GM19043 (cell line): ENCODE data around the gene PPM1L.

ENCODE experiments used
- ATAC-seq: cut with Tn5 transposase; IDR thresholded peaks from one replicate; pipeline ENCODE4 v1.9.1; 2021; ENCODE audit warnings: low read depth; ENCODE audit not compliant: unreplicated experiment

PPM1L gene

DNA sequence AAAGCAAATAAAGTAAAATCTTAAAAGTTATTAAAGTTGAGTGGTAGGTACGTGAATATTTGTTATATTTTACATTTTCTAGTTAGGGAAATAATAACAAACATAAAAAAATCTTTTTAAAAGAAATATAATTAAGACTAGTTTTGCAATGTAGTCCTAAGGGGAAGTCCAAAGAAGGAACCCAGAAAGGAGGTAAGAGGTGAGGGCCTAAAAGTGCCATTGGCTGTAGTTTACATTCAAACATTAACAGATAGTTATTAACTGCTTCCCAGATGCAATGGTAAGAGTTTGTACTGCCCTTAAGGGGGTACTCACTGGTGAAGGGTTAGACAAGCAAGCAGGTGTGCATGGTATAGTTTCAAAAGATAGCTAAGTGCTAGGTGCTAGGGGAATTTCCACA is 269.9 kb downstream of the PPM1L start:
- ATAC-seq, result no peak

DNA sequence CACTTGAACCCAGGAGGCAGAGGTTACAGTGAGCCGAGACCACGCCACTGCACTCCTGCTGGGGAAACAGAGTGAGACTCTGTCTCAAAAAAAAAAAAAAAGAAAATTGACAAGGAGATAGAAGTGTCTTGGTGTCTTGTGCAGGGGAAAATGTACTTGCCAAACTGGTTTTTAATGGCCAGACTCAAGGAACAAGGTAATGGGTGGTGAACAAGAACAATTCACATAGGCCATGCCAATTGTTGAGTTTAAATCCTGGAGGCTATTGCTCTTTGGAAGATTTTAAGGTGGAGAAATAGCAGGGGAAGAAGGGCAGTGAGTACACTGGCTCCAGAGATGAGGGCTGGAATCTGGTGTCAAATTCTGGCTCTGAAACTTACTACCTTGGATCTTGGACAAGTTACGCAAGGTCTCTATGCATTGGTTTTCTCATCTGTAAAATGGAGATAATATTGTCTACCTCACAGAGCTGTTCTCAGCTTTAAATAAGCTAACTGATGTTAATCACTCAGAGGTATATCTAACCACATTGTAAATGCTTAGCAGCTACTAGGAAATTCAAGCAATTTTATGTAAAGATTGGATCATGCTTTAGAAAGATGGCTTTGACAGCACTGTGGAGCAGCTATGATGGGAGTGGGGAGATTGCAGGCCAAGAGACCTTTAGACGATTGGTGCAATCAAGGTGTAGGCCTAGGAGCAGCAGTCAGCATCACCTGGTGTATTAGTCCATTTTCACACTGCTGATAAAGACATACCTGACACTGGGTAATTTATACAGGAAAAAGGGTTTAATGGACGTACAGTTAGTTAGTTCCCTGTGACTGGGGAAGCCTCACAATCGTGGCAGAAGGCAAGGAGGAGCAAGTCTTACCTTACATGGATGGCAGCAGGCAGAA is 270.8 kb downstream of the PPM1L start:
- no peak for ATAC-seq

DNA sequence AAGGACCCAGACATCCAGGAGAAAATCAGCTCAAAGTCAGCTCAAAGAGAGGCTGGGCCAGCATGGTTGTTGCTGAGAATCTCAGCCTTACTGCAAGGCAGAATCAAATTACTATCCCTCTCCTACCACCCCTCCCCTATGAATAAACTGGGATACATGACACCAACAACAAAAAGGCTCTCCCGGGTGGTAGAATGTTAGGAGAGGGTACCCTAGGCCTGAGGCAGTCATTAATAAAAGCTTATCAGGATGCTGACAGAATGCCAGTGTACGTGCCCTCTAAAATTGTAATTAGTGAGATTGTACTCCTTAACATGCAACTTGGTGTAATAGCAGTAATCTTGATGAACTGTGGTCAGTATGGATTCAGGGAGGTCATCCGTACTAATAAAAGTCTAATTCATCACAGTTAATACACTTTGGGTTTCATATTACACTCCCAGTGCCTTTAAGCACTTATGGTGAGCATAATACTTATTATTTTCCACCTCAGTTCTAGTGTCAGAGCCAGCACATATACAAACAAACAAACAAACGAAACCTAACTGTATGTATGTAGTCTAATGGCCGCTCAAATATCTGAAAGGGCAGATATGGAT is 272.6 kb downstream of the PPM1L start:
- ATAC-seq, result no peak

DNA sequence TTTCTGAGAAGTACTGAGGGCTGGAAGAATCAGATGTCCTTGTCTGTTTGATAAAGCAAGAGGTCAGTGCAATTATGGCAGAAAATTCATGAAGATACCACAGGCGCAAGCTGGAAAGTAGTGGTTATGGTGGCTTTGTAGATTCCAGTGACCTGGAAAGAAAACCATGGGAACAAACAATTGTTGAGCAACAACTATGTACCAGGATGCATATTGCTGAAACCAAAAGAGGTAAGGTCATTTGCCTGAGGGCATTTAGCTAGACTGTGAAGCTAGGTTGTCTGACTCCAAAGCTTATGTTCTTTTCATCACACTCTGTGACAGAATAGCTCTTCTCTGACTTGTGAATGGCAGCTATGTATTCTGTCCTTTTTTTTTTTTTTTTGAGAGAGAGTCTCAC is 275.1 kb downstream of the PPM1L start:
- no peak for ATAC-seq

DNA sequence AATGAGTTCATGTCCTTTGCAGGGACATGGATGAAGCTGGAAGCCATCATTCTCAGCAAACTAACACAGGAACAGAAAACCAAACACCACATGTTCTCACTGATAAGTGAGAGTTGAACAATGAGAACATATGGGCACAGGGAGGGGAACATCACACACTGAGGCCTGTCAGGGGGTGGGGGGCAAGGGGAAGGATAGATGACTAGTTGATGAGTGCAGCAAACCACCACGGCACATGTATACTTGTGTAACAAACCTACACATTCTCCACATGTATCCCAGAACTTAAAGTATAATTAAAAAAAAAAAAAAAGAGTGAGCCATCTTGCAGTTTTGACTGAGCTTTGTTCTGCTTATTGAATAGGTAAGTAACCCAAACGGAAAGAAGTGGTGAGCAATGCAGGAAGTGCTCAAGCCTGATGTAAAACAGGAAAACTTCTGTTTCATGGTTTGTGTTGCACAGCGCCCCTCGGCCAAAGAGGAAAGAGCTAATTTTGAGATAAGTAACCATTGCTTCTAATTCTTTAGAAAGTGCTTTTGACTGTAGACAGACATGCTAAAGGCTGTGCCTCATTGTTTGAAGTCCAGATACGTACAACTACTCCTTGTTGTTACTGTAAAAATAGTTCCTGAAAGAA is 279.0 kb downstream of the PPM1L start:
- peak; percentile 81 for ATAC-seq

DNA sequence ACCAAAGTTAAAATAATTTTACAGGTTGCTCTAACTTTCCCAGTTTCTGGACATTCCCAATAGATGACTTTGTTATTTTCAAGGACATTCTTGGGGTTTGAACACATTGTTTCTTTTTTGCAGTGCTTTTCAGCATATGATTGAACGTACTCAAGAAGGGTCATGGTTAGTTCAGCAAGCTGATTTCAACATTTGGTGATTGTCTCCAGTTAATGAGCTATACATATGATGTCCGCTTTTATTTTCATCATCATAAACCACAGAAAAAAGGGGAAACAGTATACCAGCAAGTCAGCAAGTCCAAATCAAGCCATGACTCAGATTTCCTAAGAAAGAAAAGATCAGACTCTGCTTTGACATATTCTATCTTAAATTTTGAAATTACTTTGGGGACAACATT is 279.7 kb downstream of the PPM1L start:
- ATAC-seq, result no peak

DNA sequence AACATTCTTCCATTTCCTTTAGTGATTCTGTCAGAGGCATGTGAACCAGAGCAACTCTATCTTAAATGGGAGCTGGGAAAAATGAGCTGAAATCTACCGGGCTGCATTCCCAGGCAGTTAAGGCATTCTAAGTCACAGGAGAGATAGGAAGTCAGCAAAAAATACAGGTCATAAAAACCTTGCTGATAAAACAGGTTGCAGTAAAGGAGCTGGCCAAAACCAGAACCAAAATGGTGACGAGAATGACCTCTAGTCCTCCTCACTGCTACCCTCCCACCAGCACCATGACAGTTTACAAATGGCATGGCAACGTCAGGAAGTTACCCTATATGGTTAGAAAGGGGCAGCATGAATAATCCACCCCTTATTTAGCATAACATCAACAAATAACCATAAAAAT is 282.7 kb downstream of the PPM1L start:
- ATAC-seq, result no peak

DNA sequence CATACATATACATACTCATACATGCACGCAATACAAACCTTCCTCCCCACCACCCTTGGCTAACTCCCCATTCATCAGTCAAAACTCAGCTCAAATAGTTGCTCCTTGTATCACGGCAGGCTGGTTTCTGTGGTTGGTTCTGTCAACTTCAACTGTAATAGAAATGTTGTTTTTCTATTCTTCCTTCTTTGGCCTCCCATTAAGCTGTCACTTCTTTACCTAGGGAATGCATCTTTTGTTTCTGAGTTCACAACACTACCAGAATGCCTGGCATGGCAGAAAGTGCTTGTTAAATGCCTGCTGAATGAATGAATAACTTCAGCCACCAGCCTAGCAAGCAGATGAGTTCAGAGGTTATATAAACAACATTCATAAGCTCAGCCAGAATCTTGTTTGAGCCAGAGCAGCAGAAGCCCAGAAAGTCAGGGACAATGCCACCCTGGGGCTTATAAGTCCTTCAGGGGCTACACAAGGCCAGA is 286.0 kb downstream of the PPM1L start:
- peak; percentile 47 for ATAC-seq

DNA sequence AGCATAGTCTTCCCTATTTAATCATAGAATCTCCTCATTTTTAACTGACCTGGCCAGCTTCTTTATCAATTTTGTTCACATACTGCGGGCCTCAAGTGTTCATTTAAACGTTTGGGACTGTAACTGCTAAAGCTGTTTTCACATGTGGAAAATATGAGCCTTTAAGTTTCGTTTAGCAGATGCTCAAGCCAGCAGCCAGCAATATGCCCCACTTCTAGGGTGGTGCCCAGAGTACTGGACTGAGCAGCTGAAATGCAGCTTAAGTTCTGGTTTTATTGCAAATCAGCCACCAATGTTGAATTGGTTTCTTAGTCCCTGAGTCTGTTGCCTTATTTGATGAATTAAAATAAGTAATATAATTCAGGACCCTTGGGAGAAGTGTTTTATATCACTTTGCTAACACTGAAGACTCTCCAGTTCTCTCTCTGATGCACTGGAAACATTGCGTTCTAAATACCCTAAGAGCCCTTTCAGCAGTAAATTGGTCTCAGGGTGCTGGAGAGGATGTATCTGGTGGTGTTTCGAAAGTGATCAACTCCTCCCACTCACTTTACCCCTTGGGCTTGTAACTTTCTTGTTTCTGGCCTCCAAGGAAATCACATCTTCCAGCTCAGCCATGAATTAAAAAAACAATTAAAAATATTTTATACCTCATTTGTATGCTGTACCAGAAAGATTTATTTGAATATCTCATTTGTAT is 287.5 kb downstream of the PPM1L start:
- peak; percentile 74 for ATAC-seq

DNA sequence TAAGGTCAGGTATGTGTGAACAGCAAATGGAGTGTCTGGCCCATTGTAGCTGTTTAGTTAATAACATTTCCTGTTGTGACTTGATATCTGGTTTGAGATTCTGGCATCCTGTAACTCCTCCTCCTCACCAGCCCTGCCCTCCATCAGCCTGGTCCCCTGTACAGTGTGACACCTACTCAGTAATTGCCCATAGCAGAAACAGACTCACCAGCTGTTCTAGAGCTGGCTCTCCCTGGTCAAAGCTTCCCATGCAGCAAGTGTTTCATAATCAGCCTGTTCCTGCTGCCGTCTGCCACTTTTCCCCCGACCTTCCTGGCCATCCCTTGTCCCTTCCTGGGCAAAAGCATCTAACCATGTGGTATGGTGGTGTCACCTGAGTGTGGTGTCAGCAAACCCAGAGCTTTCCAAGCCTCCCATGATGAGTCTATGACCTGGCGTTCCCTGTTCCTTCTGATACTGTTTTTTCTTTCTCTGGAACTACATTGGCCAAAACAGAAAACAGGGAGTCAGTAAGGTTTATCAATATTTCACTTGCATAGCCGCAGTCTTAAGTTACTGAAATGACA is 293.7 kb downstream of the PPM1L start:
- no peak for ATAC-seq

DNA sequence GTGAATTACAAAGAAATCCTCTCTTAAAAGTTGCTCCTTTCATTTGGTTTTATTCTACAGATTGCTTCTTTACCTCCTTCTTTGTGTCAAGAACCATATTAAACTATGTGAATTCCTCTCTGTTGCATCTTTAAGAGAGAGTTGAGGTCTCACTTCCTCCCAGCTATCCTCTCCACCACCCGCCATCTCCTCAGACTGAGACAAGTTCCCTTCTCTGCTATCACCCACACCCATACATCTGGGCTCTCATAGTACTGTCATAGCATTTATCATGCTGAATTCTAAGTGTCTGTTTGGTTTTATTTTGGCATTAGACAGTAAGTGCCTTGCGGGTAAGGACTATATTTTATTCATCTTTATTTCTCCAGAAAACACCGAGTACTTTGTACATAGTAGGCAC is 294.9 kb downstream of the PPM1L start:
- ATAC-seq, result peak; percentile 74

DNA sequence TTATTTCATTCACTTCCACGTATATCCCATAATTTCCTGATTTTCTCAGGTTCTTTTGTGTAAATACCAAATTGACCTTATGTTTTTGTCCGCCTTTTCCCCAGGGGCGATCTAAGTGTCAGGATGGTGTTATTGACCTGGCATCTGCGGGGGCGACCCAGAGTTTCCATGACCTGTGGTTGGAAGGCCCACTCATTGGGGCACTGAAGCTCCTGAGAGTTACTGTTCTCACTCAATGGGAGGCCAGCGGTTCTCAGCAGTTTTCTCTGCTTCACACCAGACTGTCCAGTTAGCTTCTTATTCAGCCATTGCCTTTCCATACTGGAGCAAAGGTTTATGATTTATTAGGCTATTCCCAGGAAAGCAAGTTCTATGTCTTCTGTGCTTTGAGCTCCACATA is 295.8 kb downstream of the PPM1L start:
- no peak for ATAC-seq

DNA sequence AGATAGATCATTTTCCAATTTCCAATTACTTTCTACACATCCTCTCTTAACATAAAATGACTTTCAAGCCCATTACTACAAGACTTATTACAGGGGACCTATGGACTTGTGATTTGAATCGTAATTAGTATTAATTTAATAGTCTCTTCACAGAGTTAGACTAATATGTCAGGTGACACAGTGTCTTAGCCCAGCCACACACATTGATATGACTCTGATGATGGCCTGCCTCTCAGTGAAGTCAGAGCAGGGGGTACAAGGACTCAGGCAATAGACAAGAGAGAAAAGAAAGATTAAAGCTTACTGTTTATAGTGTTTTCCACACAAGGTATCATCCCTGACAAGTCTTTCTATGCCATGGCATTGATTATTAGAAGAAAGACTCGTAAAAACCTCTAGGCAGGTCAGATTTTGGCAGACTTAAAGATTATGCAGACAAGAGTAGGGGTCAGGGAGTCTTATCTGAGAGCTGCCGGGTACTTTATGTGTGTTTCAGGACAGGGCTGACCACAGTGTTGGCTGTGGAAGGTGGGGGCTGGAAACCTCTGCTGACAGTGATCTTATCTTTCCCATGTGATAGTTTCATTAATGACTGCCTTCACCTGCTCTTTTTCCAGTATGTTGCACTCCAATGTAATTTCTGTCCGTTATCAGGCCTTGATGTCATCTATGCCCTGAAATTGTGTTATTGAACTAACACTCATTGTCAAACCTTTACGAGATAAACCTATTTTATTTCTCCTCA is 299.0 kb downstream of the PPM1L start:
- no peak for ATAC-seq

DNA sequence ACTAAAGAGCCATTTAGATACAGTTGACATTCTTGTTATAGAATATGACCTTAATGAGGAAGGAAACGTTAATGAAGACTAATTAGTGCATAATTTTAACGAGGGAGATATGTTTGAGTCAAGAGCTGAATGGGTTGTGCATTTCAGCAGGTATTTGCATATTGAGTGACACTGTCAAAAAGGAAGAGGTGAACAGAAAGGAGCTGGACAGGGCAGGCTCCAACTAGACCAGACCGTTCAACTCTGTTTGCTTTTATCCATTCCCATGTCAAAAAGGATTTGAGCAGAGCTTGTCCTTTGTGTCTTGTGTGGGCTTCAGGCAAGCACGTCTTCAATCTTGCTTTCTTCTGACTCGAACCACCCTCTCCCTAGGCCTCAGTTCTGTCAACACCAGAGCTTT is 308.4 kb downstream of the PPM1L start:
- ATAC-seq, result no peak

DNA sequence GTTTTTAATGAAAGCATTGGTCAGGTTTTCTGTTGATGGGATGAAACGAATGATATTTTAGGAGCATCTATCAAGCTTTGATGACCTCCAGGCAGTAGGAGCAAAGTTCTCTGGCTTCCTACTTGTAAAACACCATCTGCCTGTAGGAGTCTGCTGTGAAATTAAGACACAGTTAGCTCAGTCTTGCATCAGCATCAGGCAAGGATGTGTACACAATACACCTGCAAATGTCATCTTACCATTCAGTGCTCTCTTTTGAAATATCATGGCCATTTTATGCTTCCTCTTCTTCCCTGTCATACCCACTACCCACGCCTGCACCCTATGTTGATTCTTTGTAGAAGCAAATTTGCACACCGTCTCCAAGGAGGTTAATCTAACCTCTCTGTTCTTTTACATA is 310.9 kb downstream of the PPM1L start:
- no peak for ATAC-seq

DNA sequence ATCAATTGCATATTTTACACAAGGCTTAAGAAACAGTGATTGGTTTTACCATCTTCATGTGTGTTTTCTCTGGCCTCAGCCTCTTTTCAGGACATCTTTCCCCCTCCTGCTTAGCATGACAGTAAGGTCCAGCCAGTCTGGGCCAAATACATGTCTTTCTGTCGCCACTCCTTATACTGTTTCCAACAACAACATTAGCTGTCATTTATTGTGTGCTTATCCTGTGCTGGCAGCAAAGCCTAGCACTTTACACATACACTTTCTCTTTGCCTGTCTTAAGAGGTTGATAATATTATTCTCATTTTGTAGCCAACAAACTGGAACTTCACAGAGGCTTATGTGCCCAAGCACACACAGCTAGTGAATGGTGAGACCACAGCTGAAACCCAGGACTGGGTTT is 311.3 kb downstream of the PPM1L start:
- ATAC-seq, result peak; percentile 22

DNA sequence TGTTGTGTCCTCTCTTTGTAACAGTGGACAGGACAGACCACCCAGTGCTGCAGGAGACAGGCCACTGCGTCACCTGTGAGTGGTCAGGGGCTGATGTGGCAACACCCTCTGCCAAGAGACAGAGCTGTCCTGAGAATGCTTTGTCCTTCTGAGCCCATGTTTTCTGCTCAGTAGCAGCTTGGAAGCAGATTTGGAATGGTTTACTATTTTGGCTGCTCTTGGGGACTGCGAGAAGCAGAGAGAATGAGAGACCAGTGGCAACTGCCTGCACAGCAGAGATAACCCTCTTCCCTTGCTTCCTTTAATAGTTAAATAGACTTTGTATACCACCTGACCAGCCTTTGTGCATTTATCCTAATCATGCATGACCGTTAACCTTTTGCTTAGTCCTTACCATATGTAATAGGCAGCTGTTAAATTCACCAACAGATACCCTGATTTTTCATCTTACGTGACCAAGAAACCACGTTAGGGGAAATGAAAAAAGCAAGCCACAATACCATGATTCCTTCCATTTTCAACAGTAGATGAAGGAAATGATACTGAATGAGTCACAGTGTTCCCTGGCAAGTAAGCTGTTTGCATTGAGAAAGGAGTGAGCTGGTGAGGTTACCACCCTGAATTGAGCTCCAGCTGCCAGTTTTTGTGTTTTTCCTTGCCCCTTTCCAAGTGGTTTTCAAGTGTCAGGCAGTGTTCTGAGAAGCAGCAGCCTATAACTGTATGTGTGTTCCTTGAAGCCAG is 313.6 kb downstream of the PPM1L start:
- ATAC-seq, result peak; percentile 93

DNA sequence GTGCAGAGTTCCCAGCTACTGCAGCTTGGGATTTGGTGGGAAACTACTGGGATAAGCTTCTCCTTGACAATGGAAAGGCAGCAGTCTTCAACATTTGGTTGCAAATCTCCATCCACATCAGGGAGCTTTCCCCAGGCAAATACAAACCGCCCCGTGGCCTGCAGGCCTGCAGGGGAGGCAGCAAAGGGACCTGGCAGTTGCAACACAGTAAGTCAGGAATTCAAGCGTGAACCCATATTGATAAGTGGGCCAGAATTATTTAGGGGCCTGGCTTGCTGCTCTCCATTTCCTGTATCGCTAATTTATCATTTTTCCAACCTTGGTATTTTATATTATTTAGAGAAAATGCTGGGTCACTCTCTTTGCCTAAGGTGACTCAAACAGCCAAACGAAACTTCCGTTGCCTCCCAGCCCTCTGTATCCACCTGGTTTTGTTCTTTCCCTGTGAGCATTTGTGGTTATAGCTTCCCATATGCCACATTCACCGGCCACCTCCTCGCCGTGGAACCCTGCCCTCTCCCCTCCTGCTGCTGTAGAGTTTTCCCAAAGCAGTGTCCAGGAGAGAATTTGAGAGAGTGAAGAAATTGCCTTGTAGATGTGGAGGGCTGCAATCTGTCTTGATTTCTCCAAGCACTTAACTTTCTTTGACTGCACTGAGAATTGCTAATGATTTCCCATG is 314.4 kb downstream of the PPM1L start:
- no peak for ATAC-seq
